GM21717 (cell line): Measurements from ENCODE around the gene CYB561D1.
"Not testable (repeated sequence)": the region's sequence is repeated elsewhere in the genome, so short reads cannot be mapped to it uniquely, and the experiment has no call there.

Experiments used
- ATAC-seq: cut with Tn5 transposase; IDR thresholded peaks from one replicate; pipeline ENCODE4 v1.9.1; 2021; ENCODE audit warnings: mild to moderate bottlenecking, moderate library complexity; ENCODE audit not compliant: unreplicated experiment

Gene CYB561D1

GRCh38 chr1:109493805-109494539 is at the start of gene CYB561D1:
CYB561D1 (plus strand) TSS chr1:109494094; CDS start chr1:109494140, 46 bp downstream.
- peak; percentile 82 for ATAC-seq

GRCh38 chr1:109444346-109444745 is 49.5 kb upstream of the CYB561D1 start:
- ATAC-seq, result no peak

GRCh38 chr1:109445949-109446695 is 47.8 kb upstream of the CYB561D1 start:
- ATAC-seq, result not testable (repeated sequence)

GRCh38 chr1:109447524-109447923 is 46.4 kb upstream of the CYB561D1 start:
- no peak for ATAC-seq

- no peak for ATAC-seq
Observed at GRCh38 chr1:109454497-109455133, 39.3 kb upstream of the CYB561D1 start.

GRCh38 chr1:109457819-109458218 is 36.1 kb upstream of the CYB561D1 start:
- ATAC-seq, result no peak

- no peak for ATAC-seq
Observed at GRCh38 chr1:109466125-109466451, 27.8 kb upstream of the CYB561D1 start.

GRCh38 chr1:109466452-109467300 is 27.2 kb upstream of the CYB561D1 start, which contains the start of gene SYPL2:
SYPL2 (plus strand) TSS chr1:109466546; CDS start chr1:109466844, 298 bp downstream.
- no peak for ATAC-seq

GRCh38 chr1:109467301-109467777 is 26.6 kb upstream of the CYB561D1 start:
- ATAC-seq, result no peak

- no peak for ATAC-seq
Observed at GRCh38 chr1:109468061-109468460, 25.8 kb upstream of the CYB561D1 start.

GRCh38 chr1:109468903-109469302 is 25.0 kb upstream of the CYB561D1 start:
- no peak for ATAC-seq

- ATAC-seq, result no peak
Observed at GRCh38 chr1:109470245-109470644, 23.6 kb upstream of the CYB561D1 start.

GRCh38 chr1:109472779-109473178 is 21.1 kb upstream of the CYB561D1 start:
- ATAC-seq, result no peak

- not testable (repeated sequence) for ATAC-seq
Observed at GRCh38 chr1:109473284-109474057, 20.4 kb upstream of the CYB561D1 start.

- ATAC-seq, result no peak
Observed at GRCh38 chr1:109474697-109475096, 19.2 kb upstream of the CYB561D1 start.

- ATAC-seq, result no peak
Observed at GRCh38 chr1:109475261-109475660, 18.6 kb upstream of the CYB561D1 start.

- ATAC-seq, result no peak
Observed at GRCh38 chr1:109476825-109477224, 17.1 kb upstream of the CYB561D1 start.

GRCh38 chr1:109477821-109478220 is 16.1 kb upstream of the CYB561D1 start:
- no peak for ATAC-seq

GRCh38 chr1:109478806-109479205 is 15.1 kb upstream of the CYB561D1 start:
- no peak for ATAC-seq

GRCh38 chr1:109479311-109479710 is 14.6 kb upstream of the CYB561D1 start:
- no peak for ATAC-seq
